GM21737 (cell line): ENCODE data around the gene RREB1.

Source experiments
- ATAC-seq: cut with Tn5 transposase; IDR thresholded peaks from one replicate; pipeline ENCODE4 v1.9.1; 2021; ENCODE audit warnings: mild to moderate bottlenecking, moderate library complexity; ENCODE audit not compliant: unreplicated experiment

The RREB1 gene

DNA sequence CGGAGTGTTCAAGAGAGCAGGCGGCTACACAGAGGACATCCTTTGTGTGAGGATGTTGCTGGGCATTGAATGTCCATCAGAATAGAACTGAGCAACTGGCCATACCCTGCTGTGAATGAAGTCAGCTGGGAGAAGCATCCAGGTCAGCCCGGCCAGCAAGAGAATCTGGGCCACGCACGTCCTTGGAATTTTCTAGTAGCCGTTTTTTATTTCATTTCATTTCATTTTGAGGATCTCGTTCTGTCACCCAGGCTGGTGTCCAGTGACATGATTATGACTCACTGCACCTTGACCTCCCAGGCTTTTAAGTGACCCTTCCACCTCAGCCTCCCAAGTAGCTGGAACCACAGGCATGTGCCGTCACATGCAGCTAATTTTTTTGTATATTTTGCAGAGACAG is 107.4 kb downstream of the RREB1 start:
- no peak for ATAC-seq

DNA sequence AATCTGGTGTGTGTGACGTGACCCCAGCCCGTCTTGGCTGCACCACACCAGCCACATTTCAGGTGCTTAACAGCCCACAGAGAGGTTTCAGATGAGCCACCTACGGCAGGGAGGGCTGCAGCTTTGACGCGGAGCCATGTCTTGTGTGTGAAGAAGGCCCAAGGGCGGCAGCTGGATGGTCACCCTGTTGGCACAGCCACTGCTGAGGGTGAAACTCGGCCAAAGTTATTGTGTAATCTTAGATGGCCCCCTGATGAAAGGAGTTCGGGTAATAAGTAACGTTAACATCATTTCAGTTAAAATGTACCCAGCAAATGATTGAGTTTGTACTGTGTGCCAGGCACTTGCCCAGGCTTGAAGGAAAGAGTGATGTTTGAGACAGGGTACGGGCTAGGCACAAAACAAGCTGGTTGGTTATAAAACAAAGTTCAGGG is 108.1 kb downstream of the RREB1 start:
- ATAC-seq = no peak

DNA sequence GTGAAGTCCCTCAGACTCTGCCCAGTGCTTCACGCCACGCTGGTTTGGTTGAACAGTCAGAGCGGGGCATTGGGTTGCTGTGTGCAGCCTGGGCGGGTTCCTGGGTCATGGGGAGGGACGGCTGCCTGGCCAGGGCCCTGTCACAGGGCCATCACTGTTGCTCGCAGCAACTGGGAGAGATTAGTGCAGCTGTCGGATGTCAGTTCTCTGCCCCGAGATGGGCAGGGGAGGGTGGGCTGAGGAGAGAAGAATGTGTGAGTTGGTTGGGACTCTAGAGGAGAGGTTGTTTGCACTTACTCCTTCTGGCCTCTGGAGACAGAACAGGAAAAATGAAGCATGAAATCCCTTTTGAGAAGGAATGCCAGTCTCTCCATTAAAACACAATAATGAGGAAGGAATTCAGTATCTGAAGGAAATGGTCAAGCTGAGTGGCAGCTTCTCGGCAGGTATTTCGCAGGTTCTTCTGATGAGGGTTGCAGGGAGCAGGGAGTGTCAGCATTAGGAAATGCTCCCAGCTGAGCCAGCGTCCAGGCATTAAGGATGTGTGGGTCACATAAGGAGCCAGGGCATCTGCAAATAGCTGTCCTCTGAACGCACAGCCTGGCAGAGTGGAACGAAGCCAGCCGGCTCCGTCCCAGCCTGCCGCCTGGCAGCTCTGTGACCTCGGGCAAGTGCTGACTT is 109.3 kb downstream of the RREB1 start:
- ATAC-seq = no peak

DNA sequence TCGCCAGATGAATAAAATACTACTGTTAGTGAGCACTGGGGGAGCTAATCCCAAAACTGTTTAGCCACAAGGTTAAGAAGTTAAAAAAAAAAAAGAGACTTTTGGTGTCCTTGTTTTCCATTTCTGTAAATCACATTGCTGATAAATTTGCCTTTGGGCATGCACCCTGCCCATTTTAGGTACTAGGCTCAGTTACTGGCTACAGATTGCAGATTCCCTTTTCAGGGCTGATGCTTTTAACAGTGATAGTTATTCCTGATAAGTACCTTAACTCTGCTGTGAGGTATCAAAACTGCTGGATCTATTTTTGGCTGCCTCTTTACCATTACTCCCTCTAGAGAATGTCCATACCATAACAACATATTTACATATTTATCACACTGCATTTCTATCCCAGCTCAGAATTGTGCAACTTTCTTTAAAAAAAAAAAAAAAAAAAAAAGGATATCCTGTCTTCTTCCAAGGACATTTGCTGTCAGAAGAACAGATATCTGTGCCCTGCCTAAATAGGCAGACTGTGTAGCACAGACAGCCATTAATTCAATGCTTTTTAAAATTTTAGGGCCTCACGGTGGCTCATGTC is 110.7 kb downstream of the RREB1 start:
- no peak for ATAC-seq

DNA sequence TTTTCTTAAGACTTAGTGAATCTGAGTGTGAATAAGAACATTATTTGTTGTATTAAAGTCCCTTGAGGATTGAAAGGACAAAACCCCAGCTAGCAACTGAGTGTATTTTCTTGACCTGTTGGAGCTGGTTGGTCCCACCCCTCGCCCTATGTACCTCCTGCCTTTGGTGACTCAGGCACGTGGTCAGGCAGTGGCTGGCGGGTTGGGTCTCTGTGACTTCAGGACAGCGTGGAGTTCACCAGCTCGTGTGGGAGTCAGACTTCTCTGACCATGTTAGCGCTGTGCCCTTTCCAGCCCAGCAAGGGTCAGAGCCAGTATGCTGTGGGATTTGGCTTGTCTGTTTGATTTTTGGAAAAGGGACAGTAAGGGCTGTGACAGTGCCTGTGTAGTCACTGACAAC is 111.5 kb downstream of the RREB1 start:
- ATAC-seq = no peak

DNA sequence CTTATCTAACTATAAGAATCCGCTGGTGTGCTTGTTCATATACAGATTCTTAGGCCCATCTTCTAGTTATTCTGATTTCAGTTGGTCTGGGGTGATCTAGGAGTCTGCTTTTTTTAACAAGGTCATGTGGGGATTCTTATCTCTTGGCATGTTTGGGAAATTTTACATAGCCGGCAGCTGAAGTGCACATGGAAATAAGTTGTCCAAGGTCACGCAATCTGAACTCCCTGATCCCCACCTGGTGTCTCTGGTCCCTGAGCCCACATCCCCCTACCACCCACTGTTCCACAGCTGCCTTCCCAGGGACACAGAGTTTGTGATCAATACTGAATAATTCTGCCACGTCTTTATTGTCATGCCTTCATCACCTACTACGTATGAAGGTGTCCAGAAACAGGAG is 114.4 kb downstream of the RREB1 start:
- no peak for ATAC-seq

DNA sequence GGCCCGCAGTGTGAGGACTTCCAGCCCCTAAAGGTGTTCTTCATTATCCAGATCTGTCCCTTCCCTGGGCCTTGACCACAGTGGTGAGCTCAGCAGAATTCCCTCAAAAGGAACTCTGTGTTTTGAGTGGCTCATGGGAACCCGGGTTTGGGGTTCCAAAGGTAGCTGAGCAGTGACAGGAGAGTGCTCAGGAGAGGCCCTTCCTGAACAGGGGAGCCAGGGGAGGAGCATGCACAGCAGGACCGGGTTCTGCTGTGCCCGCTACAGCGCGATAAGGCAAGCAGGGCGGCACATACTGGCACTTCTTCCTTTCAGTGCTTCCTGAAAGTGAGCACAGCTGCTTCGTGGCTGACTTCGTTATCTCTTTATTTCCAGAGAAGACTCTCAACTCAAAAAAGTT is 117.0 kb downstream of the RREB1 start:
- ATAC-seq = no peak

DNA sequence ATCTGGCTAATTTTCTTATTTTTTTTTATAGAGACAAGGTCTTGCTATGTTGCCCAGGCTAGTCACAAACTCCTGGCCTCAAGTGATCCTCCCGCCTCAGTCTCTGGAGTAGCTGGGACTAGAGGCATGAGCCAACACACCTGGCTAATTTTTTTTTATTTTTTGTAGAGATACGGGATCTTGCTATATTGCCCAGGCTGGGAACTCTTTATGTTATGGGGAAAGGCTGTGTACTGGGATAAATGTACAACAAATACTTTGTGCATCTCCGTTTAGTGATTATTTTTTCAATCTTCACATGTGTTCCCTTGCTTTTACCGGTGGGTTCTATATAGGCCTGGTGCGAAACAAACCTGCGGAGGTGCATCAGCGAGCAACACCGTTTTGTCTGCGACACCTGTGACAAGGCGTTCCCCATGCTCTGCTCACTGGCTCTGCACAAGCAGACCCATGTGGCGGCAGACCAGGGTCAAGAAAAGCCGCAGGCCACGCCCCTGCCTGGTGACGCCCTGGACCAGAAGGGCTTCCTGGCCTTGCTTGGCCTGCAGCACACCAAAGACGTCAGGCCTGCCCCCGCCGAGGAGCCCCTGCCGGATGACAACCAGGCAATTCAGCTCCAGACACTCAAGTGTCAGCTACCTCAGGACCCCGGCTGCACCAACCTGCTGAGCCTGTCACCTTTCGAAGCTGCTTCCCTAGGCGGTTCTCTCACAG is 121.1 kb downstream of the RREB1 start:
- ATAC-seq = no peak

DNA sequence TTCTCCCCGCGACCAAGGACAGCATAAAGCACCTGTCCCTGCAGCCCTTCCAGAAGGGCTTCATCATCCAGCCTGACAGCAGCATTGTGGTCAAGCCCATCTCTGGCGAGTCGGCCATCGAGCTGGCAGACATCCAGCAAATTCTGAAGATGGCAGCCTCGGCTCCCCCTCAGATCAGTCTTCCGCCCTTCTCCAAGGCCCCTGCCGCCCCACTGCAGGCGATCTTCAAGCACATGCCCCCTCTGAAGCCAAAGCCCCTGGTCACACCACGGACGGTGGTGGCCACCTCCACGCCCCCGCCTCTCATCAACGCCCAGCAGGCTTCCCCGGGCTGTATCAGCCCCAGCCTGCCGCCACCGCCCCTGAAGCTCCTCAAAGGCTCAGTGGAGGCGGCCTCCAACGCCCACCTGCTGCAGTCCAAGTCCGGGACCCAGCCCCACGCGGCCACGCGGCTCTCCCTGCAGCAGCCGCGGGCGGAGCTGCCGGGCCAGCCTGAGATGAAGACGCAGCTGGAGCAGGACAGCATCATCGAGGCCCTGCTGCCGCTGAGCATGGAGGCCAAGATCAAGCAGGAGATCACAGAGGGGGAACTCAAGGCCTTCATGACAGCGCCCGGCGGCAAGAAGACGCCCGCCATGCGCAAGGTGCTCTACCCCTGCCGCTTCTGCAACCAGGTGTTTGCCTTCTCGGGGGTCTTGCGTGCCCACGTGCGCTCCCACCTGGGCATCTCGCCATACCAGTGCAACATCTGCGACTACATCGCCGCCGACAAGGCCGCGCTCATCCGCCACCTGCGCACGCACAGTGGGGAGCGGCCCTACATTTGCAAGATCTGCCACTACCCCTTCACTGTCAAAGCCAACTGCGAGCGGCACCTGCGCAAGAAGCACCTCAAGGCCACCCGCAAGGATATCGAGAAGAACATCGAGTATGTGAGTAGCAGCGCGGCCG is 121.9 kb downstream of the RREB1 start:
- ATAC-seq = no peak

DNA sequence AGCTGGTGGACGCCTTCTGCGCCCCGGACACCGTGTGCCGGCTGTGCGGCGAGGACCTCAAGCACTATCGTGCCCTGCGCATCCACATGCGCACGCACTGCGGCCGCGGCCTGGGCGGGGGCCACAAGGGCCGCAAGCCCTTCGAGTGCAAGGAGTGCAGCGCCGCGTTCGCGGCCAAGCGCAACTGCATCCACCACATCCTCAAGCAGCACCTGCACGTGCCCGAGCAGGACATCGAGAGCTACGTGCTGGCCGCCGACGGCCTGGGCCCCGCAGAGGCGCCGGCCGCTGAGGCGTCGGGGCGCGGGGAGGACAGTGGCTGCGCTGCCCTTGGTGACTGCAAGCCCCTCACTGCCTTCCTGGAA is 122.5 kb downstream of the RREB1 start:
- no peak for ATAC-seq

DNA sequence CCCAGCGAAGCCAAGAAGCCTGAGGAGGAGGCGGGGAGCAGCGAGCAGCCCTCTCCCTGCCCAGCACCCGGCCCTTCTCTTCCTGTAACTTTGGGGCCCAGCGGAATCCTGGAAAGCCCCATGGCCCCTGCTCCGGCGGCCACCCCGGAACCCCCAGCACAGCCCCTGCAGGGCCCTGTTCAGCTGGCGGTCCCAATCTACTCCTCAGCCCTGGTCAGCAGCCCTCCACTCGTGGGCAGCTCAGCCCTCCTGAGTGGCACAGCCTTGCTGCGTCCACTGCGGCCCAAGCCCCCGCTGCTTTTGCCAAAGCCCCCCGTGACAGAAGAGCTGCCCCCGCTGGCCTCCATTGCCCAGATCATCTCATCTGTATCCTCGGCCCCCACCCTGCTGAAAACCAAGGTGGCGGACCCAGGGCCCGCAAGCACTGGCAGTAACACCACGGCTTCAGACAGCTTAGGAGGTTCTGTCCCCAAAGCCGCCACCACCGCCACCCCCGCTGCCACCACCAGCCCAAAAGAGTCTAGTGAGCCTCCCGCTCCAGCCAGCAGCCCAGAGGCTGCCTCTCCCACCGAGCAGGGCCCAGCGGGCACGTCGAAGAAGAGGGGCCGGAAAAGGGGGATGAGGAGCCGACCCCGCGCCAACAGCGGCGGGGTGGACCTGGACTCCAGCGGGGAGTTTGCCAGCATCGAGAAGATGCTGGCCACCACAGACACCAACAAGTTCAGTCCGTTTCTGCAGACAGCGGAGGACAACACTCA is 123.4 kb downstream of the RREB1 start:
- no peak for ATAC-seq

DNA sequence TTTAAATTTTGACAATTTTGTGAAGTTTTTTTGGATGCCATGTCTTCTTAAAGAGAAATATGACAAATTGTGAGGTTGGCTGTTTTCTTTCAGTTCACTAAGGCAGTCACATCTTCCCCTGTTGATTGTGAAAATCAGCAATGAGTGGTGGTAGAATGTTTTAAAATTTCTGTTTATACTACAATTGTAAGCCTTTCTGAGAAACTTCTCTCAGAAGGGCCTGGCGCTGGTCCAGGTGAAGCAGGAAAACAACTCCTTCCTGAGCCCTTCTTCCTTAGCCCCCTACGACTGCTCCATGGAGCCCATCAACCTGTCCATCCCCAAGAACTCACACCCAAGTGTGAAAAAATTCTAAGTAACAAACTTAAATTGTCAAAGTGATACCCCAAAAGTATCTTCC is 124.6 kb downstream of the RREB1 start:
- no peak for ATAC-seq

DNA sequence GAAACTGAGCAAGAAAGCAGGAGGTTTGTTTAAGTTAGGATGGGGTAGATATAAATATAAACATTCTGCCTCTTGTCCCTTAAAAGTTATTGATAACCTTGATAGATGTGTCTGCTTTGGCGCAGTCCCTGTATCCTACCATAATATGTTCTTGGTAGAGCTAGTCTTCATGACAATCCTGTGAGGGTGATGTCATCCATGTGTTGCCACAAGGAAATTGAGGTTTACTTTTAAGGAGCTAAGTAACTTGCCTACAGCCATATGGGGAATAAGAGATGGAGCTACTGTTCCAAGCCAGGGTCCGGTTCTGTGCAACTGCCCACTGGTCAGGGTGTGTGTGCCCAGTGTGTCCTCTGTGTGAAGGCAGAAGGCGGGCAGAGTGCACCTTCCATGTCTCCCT is 126.8 kb downstream of the RREB1 start:
- no peak for ATAC-seq

DNA sequence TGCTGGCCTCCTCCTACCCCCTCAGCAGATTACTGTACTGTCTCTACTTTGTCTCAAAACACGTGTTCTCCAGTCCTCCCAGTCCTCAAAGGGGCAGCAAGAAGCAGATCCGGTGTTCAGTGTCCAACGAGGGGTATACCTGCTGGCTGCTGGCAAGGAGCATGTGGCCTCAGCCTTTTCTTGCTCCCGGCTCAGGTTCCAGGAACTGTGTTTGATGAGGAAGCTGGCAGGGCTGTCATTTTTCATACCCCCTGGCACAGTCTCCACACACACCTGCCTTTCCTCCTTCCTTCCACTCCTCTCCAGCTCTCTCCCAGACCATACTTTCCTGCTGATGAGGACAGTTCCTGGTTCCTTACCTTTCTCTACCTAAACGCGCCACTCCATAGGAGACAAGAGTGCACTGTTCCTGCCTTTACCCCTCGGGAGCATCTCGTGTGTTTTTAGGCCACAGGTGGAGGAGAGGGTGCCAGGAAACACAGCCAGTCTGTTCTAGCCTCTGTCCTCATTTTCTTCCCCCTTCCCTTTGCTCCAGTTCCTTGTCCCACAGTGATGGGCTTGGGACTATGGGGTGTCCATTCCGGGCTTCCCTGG is 128.0 kb downstream of the RREB1 start:
- ATAC-seq = no peak

DNA sequence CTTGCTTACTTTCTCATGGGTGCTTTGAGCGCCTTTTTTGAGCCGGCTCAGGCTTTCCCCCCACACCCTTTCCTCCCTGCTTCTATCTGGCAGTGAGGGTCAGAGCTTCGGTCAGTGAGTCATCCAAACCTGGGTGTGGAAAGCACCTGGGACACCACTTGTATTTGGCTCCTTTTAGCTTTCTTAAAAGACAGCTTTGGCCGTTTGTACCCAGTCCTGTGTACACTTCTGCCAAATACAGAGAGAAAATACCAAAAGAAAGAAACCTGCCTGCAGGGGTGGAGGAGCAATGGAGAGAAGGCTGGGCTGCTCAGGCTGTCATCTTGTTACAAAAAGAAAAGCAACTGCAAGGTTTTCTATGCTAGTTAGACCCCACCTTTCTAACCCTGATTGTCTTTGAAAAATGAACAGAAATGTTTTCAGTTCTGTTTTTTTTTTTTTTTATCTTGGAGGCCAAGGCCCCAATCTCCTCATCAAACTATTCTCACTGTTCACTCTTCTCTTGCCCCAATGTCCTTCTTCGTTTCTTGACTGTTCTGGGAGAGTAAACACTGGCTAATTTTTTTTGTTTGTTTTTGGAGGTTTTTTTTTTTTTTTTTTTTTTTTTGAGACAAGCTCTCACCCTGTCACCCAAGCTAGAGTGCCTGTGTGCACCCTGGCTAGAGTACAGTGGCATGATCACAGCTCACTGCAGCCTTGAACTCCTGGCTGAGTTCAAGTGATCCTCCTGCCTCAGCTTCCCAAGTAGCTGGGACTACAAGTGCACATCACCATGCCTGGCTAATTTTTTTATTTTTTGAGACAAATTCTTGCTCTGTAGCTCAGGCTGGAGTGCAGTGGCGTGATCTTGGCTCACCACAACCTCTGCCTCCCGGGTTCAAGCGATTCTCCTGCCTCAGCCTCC is 128.8 kb downstream of the RREB1 start:
- no peak for ATAC-seq

DNA sequence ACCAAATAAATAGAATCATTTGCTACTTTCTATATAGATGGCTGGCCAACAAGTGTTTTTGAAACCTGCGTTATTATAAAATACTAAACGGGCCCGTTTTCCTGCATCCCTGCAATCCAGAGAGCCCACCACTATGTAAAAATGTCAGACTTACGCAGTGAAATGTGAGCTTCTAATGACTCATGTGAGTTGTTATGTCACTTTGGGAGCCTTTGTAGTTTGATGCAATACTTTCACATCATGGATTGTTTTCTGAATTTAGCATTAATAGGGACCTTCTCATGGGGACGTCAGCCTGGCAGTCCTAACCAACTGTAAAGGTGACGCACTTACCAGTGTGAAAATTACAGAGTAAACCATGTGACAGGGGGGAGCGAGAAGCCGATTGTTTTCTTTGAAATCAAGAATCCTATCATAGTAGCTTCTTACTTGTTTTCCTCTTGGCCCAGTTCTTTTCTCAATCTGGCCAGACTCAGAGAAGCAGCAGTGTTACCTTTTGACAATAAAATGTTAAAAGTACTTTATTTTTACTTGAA is 130.0 kb downstream of the RREB1 start:
- no peak for ATAC-seq

DNA sequence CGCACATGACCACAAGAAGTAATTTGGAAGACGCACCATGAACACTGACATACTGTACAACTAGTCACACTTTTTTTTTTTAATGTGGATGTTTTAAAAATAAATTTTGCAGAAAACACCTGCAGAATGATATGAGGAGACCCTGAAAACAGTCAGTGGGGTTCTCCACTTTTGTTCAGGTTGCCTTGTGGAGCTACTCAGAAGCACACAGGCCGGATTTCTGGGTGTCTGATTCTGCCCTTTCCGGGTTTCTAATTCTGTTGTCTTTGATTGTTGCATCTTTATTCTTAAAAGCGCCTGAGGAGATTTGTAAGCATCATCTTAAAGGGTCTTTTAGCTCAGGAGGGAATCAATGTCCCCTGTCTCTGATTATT is 130.8 kb downstream of the RREB1 start:
- ATAC-seq = no peak

DNA sequence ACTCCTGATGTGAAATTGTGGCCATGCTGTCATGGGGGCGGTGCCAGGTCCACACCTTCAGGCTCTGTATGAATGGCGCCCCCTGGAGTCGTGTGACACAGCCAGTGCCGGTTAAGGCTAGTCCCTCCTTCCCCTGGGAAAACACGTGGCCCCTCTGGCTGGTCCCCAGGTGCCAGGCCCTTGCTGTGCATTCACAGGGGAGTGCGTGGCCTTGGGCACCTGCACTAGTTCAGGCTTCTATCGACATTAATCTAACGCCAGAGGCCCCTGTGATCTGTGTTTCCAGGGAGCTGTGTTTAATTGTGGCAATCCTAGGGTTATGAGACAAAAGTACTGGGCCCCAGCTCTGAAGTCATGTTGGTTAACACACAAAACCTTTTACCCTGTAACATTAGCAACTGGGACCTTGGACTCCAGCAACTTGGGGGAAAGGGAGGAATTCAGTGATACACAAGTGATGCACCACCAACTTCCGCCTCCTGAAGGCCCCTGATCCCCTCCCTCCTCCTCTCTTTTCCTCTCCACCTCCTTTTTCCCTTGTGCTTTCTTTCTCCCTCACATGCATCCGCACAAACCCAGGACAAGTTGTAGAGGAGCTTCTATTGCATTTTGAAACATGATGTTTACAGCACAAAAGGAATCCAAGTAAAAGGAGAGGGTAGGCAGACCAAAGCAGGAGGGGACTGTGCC is 131.3 kb downstream of the RREB1 start:
- peak; percentile 59 for ATAC-seq
